GM12878 (cell line): ENCODE measurements around the gene TTC19. TPM values are rescaled to one million over a fixed set of nuclear protein-coding genes. Genes with fewer than 3 reads are reported as not detected.

Experiments used
- ATAC-seq: fragments of 200-7000 bp; cut with Tn5 transposase; 3 replicates; pipeline ENCODE4 v1.9.1; 2020; ENCODE audit warnings: mild to moderate bottlenecking, moderate library complexity
- BruUV-seq: library from RNA; stranded (reverse); fragments of 400-500 nt; replicated peaks from 2 replicates; lab custom pipeline; 2021; lab: Mats Ljungman, UMichigan
- CTCF ChIA-PET: fragments of 300-600 bp; sonication (Branson Sonifier 250); formaldehyde crosslinking; extraction: SDS; loops from one replicate; lab custom pipeline; 2021; ENCODE audit warnings: inconsistent platforms; lab: Yijun Ruan, JAX
- POLR2A ChIA-PET: fragments of 350-600 bp; formaldehyde crosslinking; extraction: SDS; loops from one replicate; lab custom pipeline; 2021; ENCODE audit warnings: inconsistent platforms; lab: Charles Lee
- RAD21 ChIA-PET: fragments of 300-600 bp; sonication (Branson Sonifier 250); formaldehyde crosslinking; loops from one replicate; lab custom pipeline; 2023; ENCODE audit warnings: antibody characterized with exemption; ENCODE audit not compliant: unreplicated experiment; lab: Charles Lee
- SMC1A ChIA-PET: fragments of 300-600 bp; sonication (Branson Sonifier 250); formaldehyde crosslinking; loops from one replicate; lab custom pipeline; 2023; ENCODE audit not compliant: unreplicated experiment, uncharacterized antibody; lab: Charles Lee
- DNase-seq: peaks from one replicate; pipeline ENCODE4 v3.0.0-alpha.2; 2011; ENCODE audit warnings: low read depth, low spot score
- FAIRE-seq: peaks from 3 replicates; lab custom pipeline; 2011; peaks lifted over from hg19 to GRCh38; lab: Jason Lieb, UNC
- H2AFZ ChIP-seq: 2 replicates; pipeline ENCODE4 v1.6.0; 2011; ENCODE audit warnings: low read depth, low read length, control low read depth; ENCODE audit not compliant: control insufficient read depth
- H3K27ac ChIP-seq: 2 replicates; pipeline ENCODE4 v1.5.1; 2011; ENCODE audit warnings: control low read depth; ENCODE audit not compliant: control insufficient read depth, insufficient read depth
- H3K27me3 ChIP-seq, 2 experiments: replicated peaks in 1 of 2; 2 replicates each; pipeline versions ENCODE4 v1.6.0 to v1.6.1; 2011; ENCODE audit warnings: low read length in 1 of 2; ENCODE audit not compliant: control insufficient read depth in 2 of 2, insufficient read depth in 2 of 2
- H3K36me3 ChIP-seq, 2 experiments: 2 replicates each; pipeline ENCODE4 v1.5.1; 2011; ENCODE audit warnings: low read length in 1 of 2; ENCODE audit not compliant: control insufficient read depth in 2 of 2, insufficient read depth in 2 of 2
- H3K4me1 ChIP-seq: 2 replicates; pipeline ENCODE4 v1.6.1; 2011; ENCODE audit warnings: mild to moderate bottlenecking, low read length, moderate library complexity, mixed read lengths; ENCODE audit not compliant: control insufficient read depth, insufficient read depth
- H3K4me2 ChIP-seq: 2 replicates; pipeline ENCODE4 v1.6.0; 2011; ENCODE audit warnings: control low read depth; ENCODE audit not compliant: control insufficient read depth, insufficient read depth
- H3K4me3 ChIP-seq: fragments of 200-600 bp; sonication (generic); 2 replicates; pipeline ENCODE4 v1.5.1; 2016
- H3K79me2 ChIP-seq: 2 replicates; pipeline ENCODE4 v1.6.0; 2011; ENCODE audit warnings: low read length; ENCODE audit not compliant: control insufficient read depth, insufficient read depth
- H3K9ac ChIP-seq: 2 replicates; pipeline ENCODE4 v1.8.0; 2011; ENCODE audit warnings: low read length, control low read depth, mixed read lengths; ENCODE audit not compliant: control insufficient read depth, insufficient read depth
- H3K9me3 ChIP-seq: replicated peaks from 3 replicates; pipeline ENCODE4 v1.5.1; 2011; ENCODE audit warnings: mild to moderate bottlenecking, low read length; ENCODE audit not compliant: control insufficient read depth, insufficient read depth
- H4K20me1 ChIP-seq: 2 replicates; pipeline ENCODE4 v1.6.0; 2011; ENCODE audit not compliant: control insufficient read depth, insufficient read depth
- ATF7 ChIP-seq: fragments of 450-650 bp; IDR thresholded peaks from 2 replicates; pipeline ENCODE4 v1.6.1; 2016; ENCODE audit warnings: low read depth, mild to moderate bottlenecking
- BCL11A ChIP-seq: IDR thresholded peaks from 2 replicates; pipeline ENCODE4 v1.6.1; 2011; ENCODE audit warnings: low read depth, low read length
- BRCA1 ChIP-seq: IDR thresholded peaks from 2 replicates; pipeline ENCODE4 v1.6.1; 2011; ENCODE audit warnings: low read depth, low read length, improper control_type of control experiment
- CREM ChIP-seq: IDR thresholded peaks from 2 replicates; pipeline ENCODE4 v1.6.1; 2014; ENCODE audit warnings: antibody characterized with exemption, low read depth
- E2F8 ChIP-seq: fragments of 450-650 bp; IDR thresholded peaks from 2 replicates; pipeline ENCODE4 v1.6.1; 2018; ENCODE audit warnings: mild to moderate bottlenecking, low read depth, moderate library complexity; ENCODE audit not compliant: partially characterized antibody
- ETV6 ChIP-seq, 2 experiments: fragments of 450-650 bp in 1 of 2; IDR thresholded peaks in 1 of 2; conservative IDR thresholded peaks in 1 of 2; 2 replicates each; pipeline ENCODE4 v1.6.1; 2014; ENCODE audit warnings: antibody characterized with exemption in 1 of 2, borderline replicate concordance in 1 of 2, low read depth in 1 of 2, mild to moderate bottlenecking in 1 of 2, moderate library complexity in 1 of 2
- FOS ChIP-seq: IDR thresholded peaks from 3 replicates; pipeline ENCODE4 v1.6.1; 2011; ENCODE audit warnings: borderline replicate concordance; ENCODE audit not compliant: insufficient read length; ENCODE audit errors: extremely low read depth
- NR2C1 ChIP-seq: fragments of 450-650 bp; IDR thresholded peaks from 2 replicates; pipeline ENCODE4 v1.6.1; 2017; ENCODE audit warnings: antibody characterized with exemption, mild to moderate bottlenecking, moderate library complexity
- PAX8 ChIP-seq: fragments of 450-650 bp; IDR thresholded peaks from 2 replicates; pipeline ENCODE4 v1.6.1; 2017; ENCODE audit warnings: mild to moderate bottlenecking, moderate library complexity
- RBBP5 ChIP-seq: fragments of 200-600 bp; sonication (generic); conservative IDR thresholded peaks from 2 replicates; pipeline ENCODE4 v1.6.1; 2016
- RCOR1 ChIP-seq: conservative IDR thresholded peaks from 2 replicates; pipeline ENCODE4 v1.6.1; 2012; ENCODE audit warnings: low read depth, low read length, improper control_type of control experiment
- SMARCA5 ChIP-seq: fragments of 450-650 bp; IDR thresholded peaks from 2 replicates; pipeline ENCODE4 v1.6.1; 2017; ENCODE audit warnings: mild to moderate bottlenecking
- YBX1 ChIP-seq: fragments of 450-650 bp; IDR thresholded peaks from 2 replicates; pipeline ENCODE4 v1.6.1; 2016; ENCODE audit warnings: antibody characterized with exemption
- ZNF384 ChIP-seq: IDR thresholded peaks from 2 replicates; pipeline ENCODE4 v1.6.1; 2012; ENCODE audit warnings: low read depth, mild to moderate bottlenecking, low read length, improper control_type of control experiment, borderline replicate concordance
- WGBS: methylation state at CpG from one replicate; pipeline ENCODE4 v1.1.6; 2016; ENCODE audit warnings: low lambda C conversion rate; ENCODE audit not compliant: insufficient replicate concordance, insufficient coverage; ENCODE audit errors: missing lambda C conversion rate; 5-methylcytosine and 5-hydroxymethylcytosine counted together
- in situ Hi-C: fragments of 300-500 bp; cut with MboI; formaldehyde crosslinking; loops from 9 replicates; pipeline ENCODE4 v1.14.3; 2018; ENCODE audit warnings: mixed read lengths
- intact Hi-C: fragments of 100-400 bp; cut with micrococcal nuclease; formaldehyde crosslinking; loops from one replicate; pipeline ENCODE4 v1.14.2; 2022; ENCODE audit not compliant: unreplicated experiment
- polyA plus RNA-seq, 11 experiments: library from polyadenylated mRNA; depleted of rRNA in 4 of 11; unstranded in 6 of 11; stranded (reverse) in 5 of 11; fragments of >200 nt; fragmentation: Nextera tagmentation in 4 of 11; fragmentation: Illumina TruSeq in 1 of 11; extraction: Ambion mirVana in 4 of 11; extraction: Trizol in 1 of 11; gene quantifications; 1 replicate in 1 of 11; 2 replicates in 10 of 11; pipeline versions ENCODE4 v1.2.1 to v1.2.3, GENCODE V29; 2011 to 2016; ENCODE audit warnings: inconsistent platforms in 2 of 11, missing spikeins in 2 of 11, low read depth in 1 of 11
- total RNA-seq, 4 experiments: library from RNA; depleted of rRNA in 3 of 4; stranded (reverse); fragments of >200 nt in 3 of 4; fragmentation: Illumina TruSeq in 1 of 4; extraction: Trizol in 1 of 4; gene quantifications; 2 replicates each; pipeline versions ENCODE4 v1.2.1 to v1.2.3, GENCODE V29; 2013 to 2021
- TF ChIP-seq, protein P1 (sequence below): IDR thresholded peaks from 2 replicates; pipeline ENCODE4 v1.6.1; 2011; ENCODE audit warnings: mild to moderate bottlenecking, low read depth, low read length, moderate library complexity; ENCODE audit not compliant: insufficient replicate concordance

The TTC19 gene
- total and polyA plus RNA-seq, 10 of the 15 experiments (the other 5 are each of a cell fraction or from before 2014, with no cell fraction given): 5.3 to 29.8 (median 20.1) TPM

DNA sequence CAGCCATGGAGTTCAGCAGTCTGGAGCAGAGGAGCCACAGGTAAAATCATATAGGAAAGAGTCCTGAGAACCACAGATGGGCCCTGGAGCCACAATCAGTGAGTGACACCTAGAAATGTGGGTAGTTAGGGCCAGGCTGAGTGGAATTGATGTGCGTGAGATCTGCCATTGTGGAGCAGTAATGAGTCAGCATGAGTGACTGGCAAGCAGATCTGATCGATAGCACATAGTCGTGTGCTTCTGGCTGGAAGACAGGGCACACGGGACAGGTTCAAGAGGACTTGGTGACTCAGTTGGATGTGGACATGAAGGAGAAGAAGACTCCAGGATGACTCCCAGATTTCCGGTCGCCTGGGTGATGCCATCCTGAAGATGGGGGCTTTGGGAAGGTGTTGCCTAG, 42.4 kb upstream of the TTC19 start (continued):
- TF ChIP-seq SMARCA5 (no peak), ATF7 (no peak), RBBP5 (no peak), RCOR1 (no peak), PAX8 (no peak), CREM (no peak), ZNF384 (no peak), YBX1 (no peak), ETV6 (conservative IDR thresholded peaks at IDR 0.05 in 1 of 2, IDR thresholded peaks at IDR 0.05 in 1 of 2; ENCODE audit: borderline replicate concordance in 1 of 2, low read depth in 1 of 2) (no peak), BCL11A (peak; percentile 22; the same call in 1 of the 2 replicates)
- TF ChIP-seq, protein P1, sequence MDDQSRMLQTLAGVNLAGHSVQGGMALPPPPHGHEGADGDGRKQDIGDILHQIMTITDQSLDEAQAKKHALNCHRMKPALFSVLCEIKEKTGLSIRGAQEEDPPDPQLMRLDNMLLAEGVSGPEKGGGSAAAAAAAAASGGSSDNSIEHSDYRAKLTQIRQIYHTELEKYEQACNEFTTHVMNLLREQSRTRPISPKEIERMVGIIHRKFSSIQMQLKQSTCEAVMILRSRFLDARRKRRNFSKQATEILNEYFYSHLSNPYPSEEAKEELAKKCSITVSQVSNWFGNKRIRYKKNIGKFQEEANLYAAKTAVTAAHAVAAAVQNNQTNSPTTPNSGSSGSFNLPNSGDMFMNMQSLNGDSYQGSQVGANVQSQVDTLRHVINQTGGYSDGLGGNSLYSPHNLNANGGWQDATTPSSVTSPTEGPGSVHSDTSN: peak; percentile 64

- H3K36me3 ChIP-seq: no peaks in the 10 kb centered on the region
- TF ChIP-seq E2F8: no peak
- no peak for TF ChIP-seq NR2C1
- no peak for TF ChIP-seq RBBP5
- no peak for TF ChIP-seq FOS
- TF ChIP-seq BRCA1: no peak
- TF ChIP-seq, all 136 proteins: peak for 0
- Histone ChIP-seq H3K4me1 (peaks cover 16% of the 10 kb centered on the region), H3K27me3 (peaks cover 0 to 3% of the 10 kb centered on the region in 2 experiments; a peak in 2 of 4 replicates), H3K27ac (no peak overlapping the region), H2AFZ (no peak overlapping the region), H3K4me2 (no peak overlapping the region), H4K20me1 (no peaks in the 10 kb centered on the region), H3K9me3 (no peaks in the 10 kb centered on the region), H3K9ac (no peak overlapping the region), H3K79me2 (no peaks in the 10 kb centered on the region), H3K4me3 (no peak overlapping the region)
- in situ Hi-C loops (no loop called here), intact Hi-C loops (no loop called here)
- no peak for DNase-seq
- ATAC-seq: no peak
- CTCF ChIA-PET: interaction anchor here (0.6 to 0.9 kb wide), 2 partner anchors 16 to 1184 kb away, joined by 3 read pairs; no protein-coding TSS in a partner anchor
- no TSS peak for BruUV-seq
- SMC1A ChIA-PET: interaction anchor here (1.2 to 1.7 kb wide), 4 partner anchors 16 to 27 kb away, joined by 3 to 6 read pairs (median 4); no protein-coding TSS in a partner anchor
- POLR2A ChIA-PET: no interaction called here
- WGBS: 80% methylated on average over 18 of the region's 19 CpGs
- no peak for FAIRE-seq
- RAD21 ChIA-PET: no interaction called here
Observed at GRCh38 chr17:15957608-15958307, 41.9 kb upstream of the TTC19 start.
